Mesothelial cell of epicardium (in vitro differentiated cells): ENCODE data around the gene PTPRN2. TPM values are rescaled to one million over a fixed set of nuclear protein-coding genes. Genes with fewer than 3 reads are reported as not detected.
"Not testable (repeated sequence)": the region's sequence is repeated elsewhere in the genome, so short reads cannot be mapped to it uniquely, and the experiment has no call there.

ENCODE experiments used
- DNase-seq, 2 experiments: peaks; one replicate each; pipeline ENCODE4 v3.0.0; 2021; ENCODE audit warnings: low spot score in 2 of 2; ENCODE audit not compliant: unreplicated experiment in 2 of 2
- H3K27ac Mint-ChIP-seq: 2 replicates; pipeline ENCODE4 v1.8.0; 2021; ENCODE audit warnings: mixed read lengths
- H3K27me3 Mint-ChIP-seq: 2 replicates; pipeline ENCODE4 v1.8.0; 2021; ENCODE audit warnings: low read depth, mixed read lengths
- H3K36me3 Mint-ChIP-seq: 2 replicates; pipeline ENCODE4 v1.8.0; 2021; ENCODE audit warnings: mixed read lengths
- H3K4me1 Mint-ChIP-seq: 2 replicates; pipeline ENCODE4 v1.8.0; 2021; ENCODE audit warnings: mixed read lengths
- H3K4me3 Mint-ChIP-seq: 2 replicates; pipeline ENCODE4 v1.8.0; 2021; ENCODE audit warnings: mild to moderate bottlenecking, moderate library complexity, mixed read lengths
- H3K9me3 Mint-ChIP-seq: 2 replicates; pipeline ENCODE4 v1.8.0; 2021; ENCODE audit warnings: mixed read lengths
- total RNA-seq: library from RNA; stranded (reverse); gene quantifications from 3 replicates; pipeline ENCODE4 v1.2.1, GENCODE V29; 2021
- TF ChIP-seq, protein P1 (sequence below): fragments of 200-600 bp; sonication (generic); IDR thresholded peaks from one replicate; pipeline ENCODE4 v1.5.0; 2021; ENCODE audit warnings: antibody characterized with exemption; ENCODE audit not compliant: unreplicated experiment

The PTPRN2 gene
- total RNA-seq, 1 donor from 2014 or later, result 2.2 TPM

DNA sequence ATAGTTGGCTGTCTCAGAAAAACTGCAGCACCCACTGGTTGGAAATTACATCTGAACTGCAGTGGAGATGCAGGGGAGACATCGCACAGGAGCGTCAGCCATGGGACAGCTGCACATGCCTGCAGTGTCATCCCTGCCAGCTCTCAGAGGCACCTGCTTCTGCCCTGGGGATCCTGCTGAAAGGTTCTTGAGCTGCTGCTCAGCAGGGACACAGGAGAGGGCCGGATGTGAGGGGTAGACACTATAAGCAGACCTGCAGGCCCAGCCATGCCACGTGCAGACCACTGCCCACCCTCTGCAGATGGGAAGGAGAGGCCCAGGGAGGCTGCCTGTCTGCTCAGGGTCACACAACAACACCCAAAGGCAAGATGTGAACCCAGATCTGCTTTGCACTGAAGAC lies 649.4 kb downstream of the PTPRN2 start:
- Mint-ChIP-seq H3K4me3 (no peak overlapping the region), H3K36me3 (peaks cover 2% of the 10 kb centered on the region), H3K4me1 (no peaks in the 10 kb centered on the region), H3K27ac (no peak overlapping the region), H3K27me3 (no peaks in the 10 kb centered on the region), H3K9me3 (peaks cover 50% of the 10 kb centered on the region)
- TF ChIP-seq, protein P1, sequence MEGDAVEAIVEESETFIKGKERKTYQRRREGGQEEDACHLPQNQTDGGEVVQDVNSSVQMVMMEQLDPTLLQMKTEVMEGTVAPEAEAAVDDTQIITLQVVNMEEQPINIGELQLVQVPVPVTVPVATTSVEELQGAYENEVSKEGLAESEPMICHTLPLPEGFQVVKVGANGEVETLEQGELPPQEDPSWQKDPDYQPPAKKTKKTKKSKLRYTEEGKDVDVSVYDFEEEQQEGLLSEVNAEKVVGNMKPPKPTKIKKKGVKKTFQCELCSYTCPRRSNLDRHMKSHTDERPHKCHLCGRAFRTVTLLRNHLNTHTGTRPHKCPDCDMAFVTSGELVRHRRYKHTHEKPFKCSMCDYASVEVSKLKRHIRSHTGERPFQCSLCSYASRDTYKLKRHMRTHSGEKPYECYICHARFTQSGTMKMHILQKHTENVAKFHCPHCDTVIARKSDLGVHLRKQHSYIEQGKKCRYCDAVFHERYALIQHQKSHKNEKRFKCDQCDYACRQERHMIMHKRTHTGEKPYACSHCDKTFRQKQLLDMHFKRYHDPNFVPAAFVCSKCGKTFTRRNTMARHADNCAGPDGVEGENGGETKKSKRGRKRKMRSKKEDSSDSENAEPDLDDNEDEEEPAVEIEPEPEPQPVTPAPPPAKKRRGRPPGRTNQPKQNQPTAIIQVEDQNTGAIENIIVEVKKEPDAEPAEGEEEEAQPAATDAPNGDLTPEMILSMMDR, result no peak
- no peak for DNase-seq

DNA sequence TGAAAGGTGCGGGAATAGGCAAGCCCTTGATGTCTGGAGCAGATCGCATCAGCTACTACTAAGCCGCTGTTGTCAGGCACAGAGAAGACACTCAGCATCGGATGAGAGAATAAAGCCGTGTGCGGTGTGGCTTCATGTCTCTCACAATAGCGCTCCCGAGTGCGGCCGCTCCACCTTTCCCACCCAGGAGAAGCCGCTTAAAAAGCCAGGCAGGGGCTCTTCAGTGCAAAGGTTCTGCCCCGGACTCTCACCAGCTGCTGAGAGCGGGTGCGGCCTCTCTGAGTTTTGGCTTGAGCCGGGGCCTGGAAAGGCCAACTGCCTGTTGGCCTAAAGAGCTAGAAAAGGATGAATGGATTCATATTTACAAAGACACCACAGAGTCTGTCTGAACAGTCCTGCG lies 650.2 kb downstream of the PTPRN2 start:
- peaks cover 2% of the 10 kb centered on the region for H3K36me3 Mint-ChIP-seq
- TF ChIP-seq, protein P1, result no peak
- H3K4me3 Mint-ChIP-seq, result no peak overlapping the region
- no peak overlapping the region for H3K27ac Mint-ChIP-seq
- DNase-seq, result no peak
- peaks cover 48% of the 10 kb centered on the region for H3K9me3 Mint-ChIP-seq
- H3K27me3 Mint-ChIP-seq, result no peaks in the 10 kb centered on the region
- H3K4me1 Mint-ChIP-seq, result no peaks in the 10 kb centered on the region

DNA sequence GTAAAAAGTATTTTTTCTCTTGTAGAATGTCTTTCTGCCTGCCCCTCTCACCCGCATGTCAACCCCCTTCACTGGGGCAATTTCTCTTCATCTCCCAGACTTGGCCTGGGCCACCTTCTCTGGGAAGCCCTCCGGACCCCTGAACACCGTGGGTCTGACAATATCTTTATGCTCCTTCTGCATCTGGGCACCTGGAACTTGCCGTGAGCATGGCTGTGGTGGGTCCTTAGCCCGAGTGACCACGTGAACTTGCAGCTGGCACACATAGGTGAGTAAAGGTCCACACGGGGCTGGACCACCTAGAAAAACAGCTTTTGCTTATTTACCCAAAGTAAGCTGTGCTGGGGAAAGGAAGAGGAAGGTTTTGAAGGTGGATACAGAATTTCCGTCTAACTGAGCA lies 650.6 kb downstream of the PTPRN2 start:
- H3K27me3 Mint-ChIP-seq, result no peaks in the 10 kb centered on the region
- H3K4me3 Mint-ChIP-seq, result no peak overlapping the region
- H3K27ac Mint-ChIP-seq, result no peak overlapping the region
- H3K9me3 Mint-ChIP-seq, result peaks cover 51% of the 10 kb centered on the region
- peaks cover 2% of the 10 kb centered on the region for H3K36me3 Mint-ChIP-seq
- no peak for DNase-seq
- H3K4me1 Mint-ChIP-seq, result no peaks in the 10 kb centered on the region
- TF ChIP-seq, protein P1, result no peak

DNA sequence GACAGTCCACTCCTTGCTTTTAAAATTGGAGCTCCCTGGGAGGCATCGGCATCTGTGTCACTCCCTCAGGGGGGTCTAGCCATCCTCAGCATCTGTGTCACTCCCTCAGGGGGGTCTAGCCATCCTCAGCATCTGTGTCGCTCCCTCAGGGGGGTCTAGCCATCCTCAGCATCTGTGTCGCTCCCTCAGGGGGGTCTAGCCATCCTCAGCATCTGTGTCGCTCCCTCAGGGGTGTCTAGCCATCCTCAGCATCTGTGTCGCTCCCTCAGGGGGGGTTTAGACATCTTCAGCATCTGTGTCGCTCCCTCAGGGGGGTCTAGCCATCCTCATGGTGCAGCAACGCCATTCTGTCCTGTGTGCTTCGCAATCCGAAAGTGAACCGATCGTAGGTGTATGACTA lies 651.9 kb downstream of the PTPRN2 start:
- H3K27ac Mint-ChIP-seq, H3K4me1 Mint-ChIP-seq, H3K36me3 Mint-ChIP-seq, H3K27me3 Mint-ChIP-seq, H3K4me3 Mint-ChIP-seq, DNase-seq: not testable (repeated sequence)
- H3K9me3 Mint-ChIP-seq, result peaks cover 63% of the 10 kb centered on the region

DNA sequence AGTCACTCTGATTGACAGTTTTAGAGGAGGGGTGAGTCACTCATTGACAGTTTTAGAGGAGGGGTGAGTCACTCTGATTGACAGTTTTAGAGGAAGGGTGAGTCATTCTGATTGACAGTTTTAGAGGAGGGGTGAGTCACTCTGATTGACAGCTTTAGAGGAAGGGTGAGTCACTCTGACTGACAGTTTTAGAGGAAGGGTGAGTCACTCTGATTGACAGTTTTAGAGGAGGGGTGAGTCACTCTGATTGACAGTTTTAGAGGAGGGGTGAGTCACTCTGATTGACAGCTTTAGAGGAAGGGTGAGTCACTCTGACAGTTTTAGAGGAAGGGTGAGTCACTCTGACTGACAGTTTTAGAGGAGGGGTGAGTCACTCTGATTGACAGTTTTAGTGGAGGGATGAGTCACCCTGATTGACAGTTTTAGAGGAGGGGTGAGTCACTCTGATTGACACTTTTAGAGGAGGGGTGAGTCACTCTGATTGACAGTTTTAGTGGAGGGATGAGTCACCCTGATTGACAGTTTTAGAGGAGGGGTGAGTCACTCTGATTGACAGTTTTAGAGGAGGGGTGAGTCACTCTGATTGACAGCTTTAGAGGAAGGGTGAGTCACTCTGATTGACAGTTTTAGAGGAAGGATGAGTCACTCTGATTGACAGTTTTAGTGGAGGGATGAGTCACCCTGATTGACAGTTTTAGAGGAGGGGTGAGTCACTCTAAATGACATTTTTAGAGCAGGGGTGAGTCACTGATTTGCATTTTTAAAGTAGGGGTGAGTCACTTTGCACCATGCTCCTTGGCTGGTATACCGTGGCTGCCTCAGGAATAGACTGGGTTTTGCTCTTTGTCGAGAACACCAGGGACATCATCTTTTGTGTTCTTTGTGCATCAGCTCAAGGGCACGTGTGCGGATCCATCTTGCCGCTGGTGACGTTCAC lies 654.1 kb downstream of the PTPRN2 start:
- peaks cover 59% of the 10 kb centered on the region for H3K9me3 Mint-ChIP-seq
- not testable (repeated sequence) for H3K4me1 Mint-ChIP-seq, H3K4me3 Mint-ChIP-seq, H3K27ac Mint-ChIP-seq, H3K36me3 Mint-ChIP-seq, H3K27me3 Mint-ChIP-seq, DNase-seq

DNA sequence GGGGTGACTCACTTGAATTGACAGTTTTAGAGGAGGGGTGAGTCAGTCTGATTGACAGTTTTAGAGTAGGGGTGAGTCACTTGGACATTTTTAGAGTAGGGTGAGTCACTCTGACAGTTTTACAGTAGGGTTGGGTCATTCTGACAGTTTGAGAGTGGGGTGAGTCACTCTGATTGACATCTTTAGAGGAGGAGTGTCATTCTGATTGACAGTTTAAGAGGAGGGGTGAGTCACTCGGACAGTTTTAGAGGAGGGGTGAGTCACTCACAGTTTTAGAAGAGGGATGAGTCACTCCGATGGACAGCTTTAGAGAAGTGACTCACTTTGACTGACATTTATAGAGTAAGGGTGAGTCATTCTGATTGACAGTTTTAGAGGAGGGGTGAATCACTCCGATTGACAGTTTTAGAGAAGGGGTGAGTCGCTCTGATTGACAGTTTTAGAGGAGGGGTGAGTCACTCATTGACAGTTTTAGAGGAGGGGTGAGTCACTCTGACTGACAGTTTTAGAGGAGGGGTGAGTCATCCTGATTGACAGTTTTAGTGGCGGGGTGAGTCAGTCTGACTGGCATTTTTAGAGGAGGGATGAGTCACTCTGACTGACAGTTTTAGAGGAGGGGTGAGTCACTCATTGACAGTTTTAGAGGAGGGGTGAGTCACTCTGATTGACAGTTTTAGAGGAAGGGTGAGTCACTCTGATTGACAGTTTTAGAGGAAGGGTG lies 655.0 kb downstream of the PTPRN2 start:
- H3K27me3 Mint-ChIP-seq, result no peaks in the 10 kb centered on the region
- H3K4me1 Mint-ChIP-seq, result no peaks in the 10 kb centered on the region
- no peak overlapping the region for H3K4me3 Mint-ChIP-seq
- H3K36me3 Mint-ChIP-seq, result peaks cover 2% of the 10 kb centered on the region
- TF ChIP-seq, protein P1, result no peak
- no peak for DNase-seq
- H3K27ac Mint-ChIP-seq, result no peak overlapping the region
- H3K9me3 Mint-ChIP-seq, result peaks cover 59% of the 10 kb centered on the region
